ENCODE measurements around the gene MEI1.
A peak's percentile ranks its signal among the peaks of the same experiment; 100 is the strongest.
"Not testable (repeated sequence)": the region's sequence is repeated elsewhere in the genome, so short reads cannot be mapped to it uniquely, and the experiment has no call there.

Gene MEI1

DNA sequence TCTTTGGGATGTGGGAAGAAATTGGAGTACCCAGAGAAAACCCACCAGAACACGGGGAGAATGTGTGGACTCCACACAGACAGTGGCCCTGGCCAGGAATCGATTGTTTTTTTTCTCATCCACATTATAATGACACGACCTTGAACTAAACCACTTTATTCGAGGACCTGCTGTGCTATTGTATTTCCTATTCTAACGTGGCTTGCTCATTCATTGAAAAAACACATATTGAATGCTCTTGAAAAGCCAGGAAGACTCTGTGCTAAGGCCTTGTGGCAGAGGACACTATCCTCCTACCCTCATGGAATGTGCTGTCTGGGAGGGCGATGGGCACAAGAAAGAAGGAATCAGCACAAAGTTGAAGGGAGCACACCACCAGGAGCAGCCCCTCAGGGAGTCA, 124.5 kb downstream of the MEI1 start:
- no peak for DNase-seq

- DNase-seq = no peak
Measured at GRCh38 chr22:41825376-41825775, 126.1 kb downstream of the MEI1 start.

DNA sequence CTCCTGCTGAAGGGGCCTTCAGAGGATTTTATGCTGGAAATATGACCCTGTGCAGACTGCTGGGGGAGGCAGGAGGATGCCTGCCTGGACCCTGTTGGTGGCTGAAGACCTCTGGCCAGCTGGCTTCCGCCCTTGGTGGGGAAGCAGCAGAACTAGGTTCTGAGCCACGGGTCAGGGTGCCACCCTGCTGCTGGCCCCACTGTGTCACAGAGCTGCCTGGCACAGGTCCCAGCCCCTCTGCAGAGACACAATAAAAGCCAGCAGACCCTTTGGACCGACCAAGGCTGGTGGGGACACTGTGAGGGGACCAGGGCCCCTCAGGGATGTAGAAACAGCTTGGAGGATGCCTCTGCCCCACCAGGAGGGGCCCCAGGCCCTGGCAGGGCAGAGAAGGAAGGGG, 126.7 kb downstream of the MEI1 start:
- DNase-seq = no peak

- no peak for DNase-seq
Measured at GRCh38 chr22:41826430-41827383, 127.4 kb downstream of the MEI1 start.

- no peak for DNase-seq
Measured at GRCh38 chr22:41827671-41828070, 128.4 kb downstream of the MEI1 start.

DNA sequence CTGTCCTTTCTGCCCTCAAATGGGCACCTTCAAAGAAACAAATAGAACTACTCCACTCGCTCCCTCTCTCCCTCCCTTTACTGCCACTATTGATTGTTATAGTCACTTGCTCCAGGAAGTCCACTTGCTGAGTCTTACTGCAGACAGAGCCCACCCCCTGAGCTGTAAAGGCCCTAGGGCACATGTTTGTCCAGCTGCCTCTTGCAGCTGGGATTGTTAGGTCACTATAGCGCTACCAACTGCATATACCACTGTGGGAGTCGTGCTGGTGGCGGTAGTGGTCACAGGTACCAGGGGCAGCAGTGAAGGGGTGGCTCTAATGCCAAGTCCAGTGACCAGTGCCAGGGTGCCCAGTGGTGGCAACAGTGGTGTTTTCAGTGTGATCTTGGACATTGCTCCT, 129.2 kb downstream of the MEI1 start:
- peak; percentile 72 for DNase-seq

GRCh38 chr22:41830174-41830573, 130.9 kb downstream of the MEI1 start:
- no peak for DNase-seq

GRCh38 chr22:41831383-41831782, 132.1 kb downstream of the MEI1 start:
- no peak for DNase-seq

GRCh38 chr22:41831828-41832552, 132.7 kb downstream of the MEI1 start:
- no peak for DNase-seq

DNA sequence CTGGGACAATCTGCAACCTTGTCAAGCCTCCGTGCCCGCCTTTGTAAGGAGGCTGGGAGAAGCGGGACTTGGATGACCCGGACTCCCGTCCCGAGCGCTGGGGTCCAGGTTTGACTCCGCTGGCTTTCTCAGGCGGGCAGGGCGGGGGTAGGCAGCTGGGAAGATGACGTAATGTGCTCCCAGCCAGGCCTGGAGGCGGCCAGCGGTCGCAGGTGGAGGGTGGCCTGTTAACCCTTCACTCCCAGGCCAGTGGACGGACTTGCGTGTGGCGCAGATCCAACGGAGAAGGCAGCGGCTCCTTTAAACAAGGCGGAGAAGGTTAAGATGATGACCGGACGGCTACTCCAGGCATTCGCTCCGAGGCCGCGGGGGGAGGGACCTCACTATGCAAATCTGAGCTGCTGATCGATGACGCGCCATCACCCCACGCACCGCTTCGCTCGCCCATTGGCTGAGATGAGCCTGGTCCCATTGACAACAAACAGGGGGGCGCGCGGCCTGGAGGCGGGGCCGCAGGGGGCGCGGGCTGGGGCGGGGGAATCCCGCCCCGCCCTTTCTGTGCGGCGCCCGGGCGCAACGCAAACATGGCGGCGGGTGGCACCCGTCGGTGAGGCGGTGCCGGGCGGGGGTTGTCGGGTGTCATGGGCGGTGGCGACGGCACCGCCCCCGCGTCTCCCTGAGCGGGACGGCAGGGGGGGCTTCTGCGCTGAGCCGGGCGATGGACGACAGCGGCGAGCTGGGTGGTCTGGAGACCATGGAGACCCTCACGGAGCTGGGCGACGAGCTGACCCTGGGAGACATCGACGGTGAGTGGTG, 133.5 kb downstream of the MEI1 start, which contains the start of gene SREBF2:
SREBF2 (plus strand) TSS at position 553 of the 816 bp plus-strand sequence; CDS start at position 719, 166 bp downstream.
- DNase-seq = peak; percentile 100

GRCh38 chr22:41833369-41834004, 134.2 kb downstream of the MEI1 start:
- no peak for DNase-seq

DNA sequence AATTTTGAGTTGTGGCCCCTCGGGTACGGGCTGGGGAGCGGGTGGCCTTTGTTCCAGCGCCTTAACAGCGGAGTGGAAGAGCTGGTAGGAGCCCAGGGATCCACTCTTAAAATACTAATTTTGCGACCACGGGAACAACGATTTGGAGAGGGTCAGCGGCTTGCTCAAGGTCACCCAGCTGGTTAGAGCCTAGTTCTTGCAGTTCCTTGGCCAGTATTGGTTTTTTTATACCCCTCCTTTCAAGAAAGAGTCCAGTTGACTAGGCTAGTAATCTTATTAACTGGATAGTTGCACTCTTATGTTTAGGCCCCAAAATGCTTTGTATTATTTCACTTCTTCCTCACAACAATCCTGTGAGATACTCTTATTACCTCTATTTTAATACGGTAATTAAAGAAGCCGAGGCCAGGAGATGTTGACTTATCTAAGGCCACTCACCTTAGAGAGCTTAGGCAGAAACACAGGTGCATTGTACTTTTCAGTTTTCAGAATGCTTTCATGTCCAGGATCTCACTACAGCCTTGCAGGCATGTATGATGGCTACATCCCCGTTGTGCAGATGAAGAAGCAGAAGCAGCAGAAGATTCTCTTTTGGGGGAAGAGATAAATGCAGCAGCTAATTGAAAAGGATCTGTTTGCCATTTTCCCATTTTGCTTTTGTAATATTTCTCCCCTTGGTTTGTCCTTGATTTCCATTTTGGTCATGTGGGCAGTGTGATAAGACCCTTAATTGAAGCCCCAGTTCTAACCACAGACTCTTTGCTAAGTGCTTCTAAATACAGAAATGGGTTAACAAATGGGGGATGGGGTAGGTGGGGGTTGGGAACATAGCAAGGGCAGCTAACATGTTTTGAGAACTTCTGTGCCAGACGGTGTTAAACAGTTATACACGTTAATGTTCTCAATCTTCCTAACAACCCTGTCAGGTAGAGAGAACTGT, 135.0 kb downstream of the MEI1 start:
- DNase-seq = no peak

DNA sequence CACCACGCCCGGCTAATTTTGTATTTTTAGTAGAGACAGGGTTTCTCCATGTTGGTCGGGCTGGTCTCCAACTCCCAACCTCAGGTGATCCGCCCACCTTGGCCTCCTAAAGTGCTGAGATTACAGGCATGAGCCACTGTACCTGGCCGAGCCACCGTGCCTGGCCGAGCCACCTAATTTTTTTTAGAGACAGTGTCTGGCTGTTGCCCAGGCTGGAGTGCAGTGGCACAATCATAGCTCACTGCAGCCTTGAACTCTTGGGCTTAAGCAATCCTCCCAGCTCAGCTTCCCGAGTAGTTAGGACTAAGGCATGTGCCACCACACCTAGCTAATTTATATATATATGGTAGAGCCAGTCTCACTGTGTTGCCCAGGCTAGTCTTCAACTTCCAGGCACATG, 136.2 kb downstream of the MEI1 start:
- not testable (repeated sequence) for DNase-seq

DNA sequence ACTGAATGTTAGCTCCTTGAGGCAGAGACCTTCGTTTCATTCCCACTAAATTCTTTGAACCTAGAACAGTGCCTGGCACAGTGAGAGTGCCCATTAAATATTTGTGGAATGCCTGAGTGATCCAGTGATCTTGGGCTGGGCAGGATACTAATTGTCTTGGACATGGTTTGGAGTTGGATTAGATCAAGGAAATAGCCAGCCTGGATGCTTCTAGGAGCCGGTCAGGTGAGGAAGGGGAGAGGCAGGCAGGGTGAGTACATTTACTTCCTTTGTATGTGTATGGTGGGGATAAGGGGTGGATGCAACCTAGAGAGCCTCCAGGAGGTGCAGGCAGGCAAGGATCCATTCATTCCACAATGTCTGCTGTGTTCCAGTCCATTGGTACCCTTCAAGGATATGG, 137.2 kb downstream of the MEI1 start:
- no peak for DNase-seq

DNA sequence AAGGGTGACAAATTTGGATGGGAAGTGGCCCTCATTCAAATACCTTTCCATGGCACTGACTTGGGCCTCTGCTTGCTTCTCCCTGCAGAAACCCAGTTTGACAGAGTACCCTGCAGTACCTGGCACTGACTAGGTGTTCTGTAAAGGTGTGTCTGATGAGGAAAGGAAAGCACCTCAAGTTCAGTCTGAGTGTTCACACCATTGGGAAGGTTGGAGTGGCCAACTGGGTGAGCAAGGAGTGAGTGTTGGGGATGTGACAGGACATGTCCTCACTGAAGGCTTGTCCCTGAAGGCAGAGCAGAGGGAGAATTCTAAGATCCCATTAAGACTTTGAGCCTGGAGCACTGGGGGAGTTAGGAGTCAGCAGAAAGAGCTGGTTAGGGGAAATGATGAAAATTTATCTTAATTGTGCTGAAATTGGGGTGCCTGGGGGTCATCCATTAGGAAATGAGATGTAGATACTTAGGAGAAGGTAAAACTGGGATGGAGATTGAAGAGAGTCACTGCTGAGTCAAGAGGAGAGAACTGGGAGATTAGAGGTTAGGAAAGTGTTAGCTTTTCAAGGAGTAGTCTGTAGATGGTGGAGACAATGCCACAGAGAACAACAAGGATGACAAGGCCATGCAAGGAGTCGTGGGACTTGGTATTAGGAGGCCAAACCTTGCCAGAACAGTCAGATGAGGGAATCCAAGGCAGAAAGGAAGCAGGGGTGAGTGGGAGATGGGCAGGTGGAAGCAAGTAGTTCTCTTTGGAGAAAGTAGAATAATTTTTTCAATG, 139.7 kb downstream of the MEI1 start:
- no peak for DNase-seq

- no peak for DNase-seq
Measured at GRCh38 chr22:41840216-41840615, 140.9 kb downstream of the MEI1 start.

DNA sequence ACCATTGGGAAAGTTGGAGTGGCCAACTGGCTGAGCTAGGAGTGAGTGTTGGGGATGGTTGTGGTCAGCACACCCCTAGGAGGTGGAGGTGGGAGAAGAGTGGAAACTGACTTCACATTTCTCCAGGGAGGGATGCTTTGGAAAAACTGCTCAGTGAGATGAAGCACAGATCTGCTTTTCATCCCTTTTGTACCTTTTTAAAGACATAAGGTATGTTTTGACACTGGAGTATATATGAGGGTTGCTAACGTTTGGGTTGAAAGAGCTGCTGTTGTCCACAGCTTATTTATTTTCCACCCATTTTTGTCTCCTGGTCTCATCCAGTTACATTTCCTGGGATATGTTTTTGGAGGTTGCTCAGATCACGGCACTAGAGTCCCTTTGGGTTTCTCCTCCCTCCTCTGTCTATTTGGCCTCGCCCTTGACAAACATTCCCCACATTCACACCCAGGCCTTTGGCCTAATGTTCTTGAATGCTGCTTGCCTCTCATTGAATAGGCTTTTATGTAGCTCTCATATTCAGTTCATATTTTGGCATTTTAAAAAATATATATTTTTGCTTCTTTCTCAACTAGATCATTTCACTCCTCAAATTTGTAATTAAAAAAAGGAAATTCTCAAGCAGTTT, 141.9 kb downstream of the MEI1 start:
- no peak for DNase-seq

DNA sequence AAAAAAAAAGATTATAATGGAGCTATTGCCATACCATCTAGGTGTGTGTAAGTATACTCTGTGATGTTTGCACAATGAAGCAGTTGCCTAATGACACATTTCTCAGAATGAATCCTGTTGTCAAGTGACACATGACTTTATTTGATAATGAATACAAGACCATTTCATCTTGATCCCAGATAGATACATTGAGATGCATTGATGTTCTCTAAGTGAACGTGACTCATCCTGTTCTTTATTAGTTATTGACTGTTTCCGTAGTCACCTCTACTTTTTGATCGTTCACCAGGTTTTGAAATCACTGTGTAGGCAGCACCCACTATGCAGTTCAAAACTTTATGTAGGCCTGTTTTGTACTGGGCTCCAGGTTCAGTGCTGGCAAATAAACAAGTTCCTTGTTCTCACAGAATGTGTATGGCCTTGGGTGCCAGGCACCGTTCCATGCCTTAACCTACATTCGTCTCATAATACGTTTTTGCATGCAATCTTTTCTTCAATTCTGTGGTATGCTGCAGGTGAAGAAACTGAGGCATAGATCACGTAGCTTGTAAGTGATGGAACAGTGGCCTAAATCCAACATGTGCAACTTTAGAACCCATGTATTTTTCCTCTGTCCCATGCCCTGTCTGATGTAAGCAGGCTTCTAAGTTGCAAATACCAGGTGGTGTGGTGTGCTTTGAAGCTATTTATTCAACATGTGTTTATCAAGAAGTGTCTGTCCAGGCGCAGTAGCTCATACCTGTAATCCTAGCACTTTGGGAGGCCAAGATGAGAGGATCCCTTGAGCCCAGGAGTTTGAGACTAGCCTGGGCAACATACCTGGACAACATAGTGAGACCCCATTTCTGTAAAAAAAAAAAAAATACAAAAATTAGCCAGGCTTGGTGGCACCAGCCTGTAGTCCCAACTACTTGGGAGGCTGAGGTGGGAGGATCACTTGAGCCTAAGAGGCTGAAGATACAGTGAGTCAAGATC, 144.0 kb downstream of the MEI1 start:
- DNase-seq = no peak

- DNase-seq = no peak
Measured at GRCh38 chr22:41844036-41844435, 144.7 kb downstream of the MEI1 start.
